ENCODE results near the gene ARHGAP23. TPM values are rescaled to one million over a fixed set of nuclear protein-coding genes. Genes with fewer than 3 reads are reported as not detected.
A peak's percentile ranks its signal among the peaks of the same experiment; 100 is the strongest.

Gene ARHGAP23
- total RNA-seq, 1 experiment from 2014 or later, result 34.6 TPM

- Histone ChIP-seq H3K36me3 (no peaks in the 10 kb centered on the region), H3K9me3 (no peaks in the 10 kb centered on the region), H3K27me3 (no peaks in the 10 kb centered on the region; the same call in 1 of the 2 replicates), H3K4me3 (no peak overlapping the region)
- no peak for DNase-seq
These were observed 9.4 kb upstream of the ARHGAP23 start for GRCh38 chr17:38418693-38419507.

- Histone ChIP-seq H3K27me3 (no peaks in the 10 kb centered on the region; the same call in 1 of the 2 replicates), H3K4me3 (no peak overlapping the region)
- no peak for DNase-seq
These were observed 8.7 kb upstream of the ARHGAP23 start for GRCh38 chr17:38419508-38419981.

GRCh38 chr17:38420518-38420917 lies 7.7 kb upstream of the ARHGAP23 start:
- Histone ChIP-seq H3K9me3 (no peaks in the 10 kb centered on the region), H3K27me3 (no peaks in the 10 kb centered on the region; the same call in 1 of the 2 replicates), H3K4me3 (no peak overlapping the region), H3K36me3 (no peaks in the 10 kb centered on the region)
- no peak for DNase-seq

More at GRCh38 chr17:38419508-38419981, 8.7 kb upstream of the ARHGAP23 start:
- no peaks in the 10 kb centered on the region for H3K9me3 ChIP-seq
- H3K36me3 ChIP-seq, result no peaks in the 10 kb centered on the region

GRCh38 chr17:38421171-38421841 lies 7.0 kb upstream of the ARHGAP23 start:
- Histone ChIP-seq H3K4me3 (no peak overlapping the region), H3K27me3 (no peaks in the 10 kb centered on the region; the same call in 1 of the 2 replicates), H3K36me3 (no peaks in the 10 kb centered on the region), H3K9me3 (no peaks in the 10 kb centered on the region)
- no peak for DNase-seq

DNA sequence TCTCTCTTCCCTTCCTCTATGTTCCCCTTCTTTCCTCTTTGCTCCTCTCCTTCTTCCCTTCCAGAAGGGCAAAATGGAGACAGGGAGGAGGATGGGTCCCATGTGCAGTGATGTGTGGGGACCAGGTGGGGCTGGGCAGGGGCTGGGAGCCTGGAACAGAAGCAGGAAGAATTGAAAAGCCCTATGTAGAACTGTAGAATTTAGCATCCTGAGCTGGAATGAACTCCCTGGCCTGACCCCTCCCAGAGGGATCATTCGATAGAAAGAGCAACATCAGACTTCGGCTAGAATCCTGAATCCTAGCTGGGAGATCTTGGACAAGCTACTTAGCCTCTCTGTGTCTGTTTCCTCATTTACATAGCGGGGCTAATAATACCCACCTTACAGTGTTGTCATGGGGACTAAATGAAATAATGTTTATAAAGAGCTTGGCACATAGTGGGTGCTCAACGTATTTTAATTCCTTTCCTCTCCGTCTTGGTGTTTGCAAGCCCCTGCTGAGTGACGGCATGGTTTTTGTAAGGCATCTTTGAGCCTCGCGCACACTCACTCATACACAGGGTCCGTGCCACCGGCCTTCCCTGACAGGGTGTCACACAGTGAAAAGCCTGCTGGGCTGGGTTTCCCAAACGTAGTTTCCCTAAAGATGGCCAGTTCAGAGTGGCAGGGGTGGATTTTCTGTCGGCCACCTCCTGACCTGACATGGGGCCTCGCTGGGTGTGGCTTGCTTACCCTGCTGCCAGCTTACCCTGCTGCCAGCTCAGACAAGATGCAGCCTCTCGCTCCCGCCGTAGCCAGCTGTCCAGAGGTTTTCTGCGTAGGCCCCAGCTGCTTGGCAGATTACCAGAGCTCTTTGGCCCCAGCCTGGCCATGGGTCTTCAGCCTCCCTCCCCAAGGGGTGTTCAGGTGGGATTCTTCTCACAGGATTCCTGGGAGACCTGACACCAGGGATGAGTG lies 6.1 kb upstream of the ARHGAP23 start:
- no peak overlapping the region for H3K4me3 ChIP-seq
- no peaks in the 10 kb centered on the region for H3K36me3 ChIP-seq
- no peaks in the 10 kb centered on the region for H3K9me3 ChIP-seq
- DNase-seq, result no peak
- H3K27me3 ChIP-seq, result no peaks in the 10 kb centered on the region; the same call in 1 of the 2 replicates

- no peak for DNase-seq
- no peaks in the 10 kb centered on the region; the same call in 1 of the 2 replicates for H3K27me3 ChIP-seq
- H3K9me3 ChIP-seq, result no peaks in the 10 kb centered on the region
- H3K36me3 ChIP-seq, result peaks cover 3% of the 10 kb centered on the region
- H3K4me3 ChIP-seq, result no peak overlapping the region
These were observed 3.8 kb upstream of the ARHGAP23 start for GRCh38 chr17:38424297-38424972.

DNA sequence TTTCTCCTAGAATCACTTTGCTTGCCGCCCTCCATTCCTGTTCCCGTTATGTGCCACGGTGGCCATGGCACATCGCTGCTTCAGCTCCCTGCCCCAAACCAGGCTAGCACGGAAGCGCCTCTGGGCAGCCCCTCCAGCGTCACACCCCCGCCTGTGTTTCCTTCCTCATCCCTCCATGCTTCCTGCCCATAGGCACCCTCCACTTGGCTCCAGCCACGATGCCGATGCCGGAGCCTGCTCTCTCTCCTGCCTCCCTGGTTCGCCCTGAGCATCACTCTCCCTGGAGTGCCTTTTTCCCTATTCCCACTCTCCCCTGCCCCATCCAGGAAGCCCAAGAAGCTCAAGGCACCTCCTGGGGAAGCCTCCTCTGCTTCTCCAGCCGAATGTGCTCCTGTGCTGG lies 3.2 kb upstream of the ARHGAP23 start:
- Histone ChIP-seq H3K9me3 (no peaks in the 10 kb centered on the region), H3K27me3 (no peaks in the 10 kb centered on the region), H3K4me3 (no peak overlapping the region), H3K36me3 (peaks cover 8% of the 10 kb centered on the region)
- no peak for DNase-seq

GRCh38 chr17:38425744-38426143 lies 2.5 kb upstream of the ARHGAP23 start:
- Histone ChIP-seq H3K27me3 (no peaks in the 10 kb centered on the region), H3K36me3 (peaks cover 16% of the 10 kb centered on the region), H3K4me3 (no peak overlapping the region), H3K9me3 (no peaks in the 10 kb centered on the region)
- peak; percentile 46 for DNase-seq

GRCh38 chr17:38426441-38426840 lies 1.8 kb upstream of the ARHGAP23 start:
- Histone ChIP-seq H3K4me3 (no peak overlapping the region), H3K27me3 (no peaks in the 10 kb centered on the region), H3K36me3 (peaks cover 23% of the 10 kb centered on the region), H3K9me3 (no peaks in the 10 kb centered on the region)
- DNase-seq, result no peak

DNA sequence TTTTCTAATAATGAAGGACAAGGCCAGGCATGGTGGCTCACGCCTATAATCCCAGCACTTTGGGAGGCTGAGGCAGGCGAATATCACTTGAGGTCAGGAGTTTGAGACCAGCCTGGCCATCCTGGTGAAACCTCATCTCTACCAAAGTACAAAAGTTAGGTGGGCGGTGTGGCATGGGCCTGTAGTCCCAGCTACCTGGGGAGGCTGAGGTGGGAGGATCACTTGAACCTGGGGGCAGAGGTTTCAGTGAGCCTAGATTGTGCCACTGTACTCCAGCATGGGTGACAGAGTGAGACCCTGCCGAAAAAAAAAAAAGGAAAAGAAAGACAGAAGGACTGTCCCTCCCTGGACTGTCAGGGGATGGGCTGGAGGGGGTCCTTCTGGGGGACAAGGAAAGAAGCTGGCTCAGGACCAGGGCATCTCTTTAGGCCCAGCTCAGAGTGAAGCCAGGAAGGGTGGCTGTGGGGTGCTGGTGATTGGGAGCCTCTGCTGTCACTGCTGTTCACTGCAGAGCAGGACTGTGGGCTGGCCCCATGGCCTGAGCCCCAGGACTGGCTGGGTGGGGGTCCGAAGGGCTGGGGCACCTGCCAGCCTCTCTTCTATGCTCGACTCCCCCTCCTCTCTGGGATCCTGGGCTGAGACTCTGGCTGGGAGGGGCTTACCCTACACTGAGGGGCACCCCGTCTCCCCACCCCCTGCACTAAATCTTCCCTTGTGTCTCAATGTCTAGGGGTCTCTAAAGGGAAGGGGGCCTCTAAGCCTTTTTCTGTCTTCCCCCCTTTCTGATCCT lies 909 bp upstream of the ARHGAP23 start:
- no peaks in the 10 kb centered on the region for H3K9me3 ChIP-seq
- H3K27me3 ChIP-seq, result no peaks in the 10 kb centered on the region
- H3K36me3 ChIP-seq, result peaks cover 32% of the 10 kb centered on the region
- no peak for DNase-seq
- H3K4me3 ChIP-seq, result peak overlapping the region; percentile 73

GRCh38 chr17:38428643-38429371 lies 543 bp downstream of the ARHGAP23 start:
- no peaks in the 10 kb centered on the region for H3K27me3 ChIP-seq
- peaks cover 45% of the 10 kb centered on the region for H3K36me3 ChIP-seq
- peak; percentile 96 for DNase-seq
- no peaks in the 10 kb centered on the region for H3K9me3 ChIP-seq
- H3K4me3 ChIP-seq, result peak overlapping the region; percentile 73

GRCh38 chr17:38429476-38430100 lies 1.3 kb downstream of the ARHGAP23 start:
- DNase-seq, result no peak
- H3K36me3 ChIP-seq, result peaks cover 50% of the 10 kb centered on the region
- H3K4me3 ChIP-seq, result peak overlapping the region; percentile 73
- no peaks in the 10 kb centered on the region for H3K27me3 ChIP-seq
- H3K9me3 ChIP-seq, result no peaks in the 10 kb centered on the region

DNA sequence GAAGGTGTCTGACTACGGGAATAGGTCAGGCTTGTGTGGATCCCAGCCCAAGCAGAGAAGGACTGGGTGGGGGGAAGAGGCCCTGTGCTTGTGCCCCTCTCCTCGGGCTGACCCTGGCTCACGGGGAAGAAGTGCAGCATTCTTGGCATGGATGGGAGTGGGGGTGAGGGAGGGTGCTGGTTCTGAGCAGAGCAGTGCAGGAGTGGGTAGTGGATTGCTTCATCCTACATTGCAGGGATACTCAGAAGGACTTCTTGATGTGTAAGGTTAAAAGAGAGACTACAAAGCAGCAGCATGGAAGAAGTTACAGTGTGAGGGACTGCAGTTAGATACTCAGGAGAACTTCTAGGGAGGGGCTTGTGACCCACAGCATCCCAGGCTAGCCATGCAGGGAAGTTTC lies 2.1 kb downstream of the ARHGAP23 start:
- H3K9me3 ChIP-seq, result no peaks in the 10 kb centered on the region
- peak overlapping the region; percentile 73 for H3K4me3 ChIP-seq
- H3K36me3 ChIP-seq, result peaks cover 57% of the 10 kb centered on the region
- no peak for DNase-seq
- no peaks in the 10 kb centered on the region for H3K27me3 ChIP-seq

DNA sequence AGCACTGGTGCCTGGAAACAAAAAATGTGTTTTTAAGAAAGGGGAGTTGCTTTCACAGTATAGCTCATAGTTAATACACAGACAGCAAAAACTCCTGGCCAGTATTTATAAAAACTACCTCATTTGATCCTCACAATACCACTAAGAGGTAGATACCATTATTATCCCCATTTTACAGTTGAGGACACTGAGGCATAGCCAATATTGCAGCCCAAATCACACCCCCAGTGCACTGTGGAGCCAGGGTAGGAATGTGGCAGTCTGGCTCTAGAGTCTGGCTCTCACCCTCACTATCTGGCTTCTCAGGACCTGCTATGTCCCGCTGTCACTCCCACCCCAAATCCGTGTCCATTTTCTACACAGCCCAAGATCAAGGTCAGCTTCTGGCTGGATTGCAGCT lies 2.6 kb downstream of the ARHGAP23 start:
- peak overlapping the region; percentile 73; the same call in 1 of the 2 replicates for H3K4me3 ChIP-seq
- no peaks in the 10 kb centered on the region for H3K9me3 ChIP-seq
- DNase-seq, result no peak
- H3K27me3 ChIP-seq, result no peaks in the 10 kb centered on the region
- H3K36me3 ChIP-seq, result peaks cover 61% of the 10 kb centered on the region

All from MG63 (cell line).